ENCODE results near the gene MUC6. TPM values are rescaled to one million over a fixed set of nuclear protein-coding genes. Genes with fewer than 3 reads are reported as not detected.

Gene MUC6
- total and polyA plus RNA-seq, 2 of the 8 experiments (the other 6 are each of a cell fraction or from before 2014, with no cell fraction given): not detected

DNA sequence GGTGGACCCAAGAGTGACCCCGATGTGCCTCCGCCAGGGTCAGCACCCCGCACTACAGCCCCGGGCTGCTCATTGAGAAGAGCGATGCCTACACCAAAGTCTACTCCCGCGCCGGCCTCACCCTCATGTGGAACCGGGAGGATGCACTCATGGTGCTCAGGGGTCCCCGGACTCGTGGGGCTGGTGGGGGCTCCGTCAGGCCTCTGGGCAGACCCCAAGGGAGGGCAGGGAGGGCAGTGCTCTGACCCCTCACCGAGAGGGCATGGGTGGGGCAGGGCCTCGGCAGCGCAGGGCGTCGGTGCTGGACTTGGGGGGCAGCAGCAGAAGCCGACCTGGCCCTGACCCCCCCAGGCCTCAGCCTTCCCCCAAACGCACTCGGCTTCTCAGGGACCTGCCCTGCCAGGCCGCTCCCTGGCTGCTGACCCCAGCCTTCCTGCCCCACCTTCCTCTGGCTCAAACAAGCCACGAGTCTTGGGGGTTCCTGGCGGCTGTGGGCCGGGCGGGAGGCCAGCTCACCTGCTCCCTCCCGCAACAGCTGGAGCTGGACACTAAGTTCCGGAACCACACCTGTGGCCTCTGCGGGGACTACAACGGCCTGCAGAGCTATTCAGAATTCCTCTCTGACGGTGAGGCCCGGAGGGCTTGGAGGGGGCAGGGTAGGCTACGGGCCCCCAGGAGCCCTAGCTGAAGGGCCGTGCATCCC, 41.0 kb upstream of the MUC6 start:
- Histone ChIP-seq H2BK5ac (ENCODE audit: low read depth, low read length) (no peak overlapping the region), H3K18ac (ENCODE audit: extremely low read depth, low read length) (no peak overlapping the region), H3K4ac (replicated peaks; ENCODE audit: insufficient read length, low read depth, low read length) (no peak overlapping the region), H4K5ac (ENCODE audit: insufficient read length, low read depth, low read length) (no peak overlapping the region), H3K36me3 (ENCODE audit: control insufficient read depth in 2 of 4, insufficient read depth in 4 of 4, low read length in 3 of 4) (no peaks in the 10 kb centered on the region), H3K9me3 (ENCODE audit: insufficient read depth in 2 of 2, low read depth in 1 of 2, low read length in 1 of 2) (no peaks in the 10 kb centered on the region), H3K27me3 (replicated peaks in 1 of 4; ENCODE audit: control insufficient read depth in 3 of 4, extremely low read depth in 1 of 4, insufficient read depth in 3 of 4, low read length in 3 of 4) (no peaks in the 10 kb centered on the region), H2BK12ac (ENCODE audit: low read depth, low read length) (no peak overlapping the region), H3K56ac (replicated peaks; ENCODE audit: insufficient read length, low read depth, low read length) (no peak overlapping the region), H3K14ac (ENCODE audit: insufficient read length) (no peak overlapping the region), H3K23ac (ENCODE audit: insufficient read length) (no peak overlapping the region), H2AFZ (ENCODE audit: low read length) (no peak overlapping the region), H3K79me2 (ENCODE audit: control insufficient read depth in 1 of 2, insufficient read depth in 2 of 2, low read length in 2 of 2) (no peaks in the 10 kb centered on the region), H3K9ac (replicated peaks in 1 of 4; ENCODE audit: extremely low read depth in 1 of 4, low read depth in 3 of 4, low read length in 3 of 4) (no peak overlapping the region), H3K4me3 (ENCODE audit: extremely low read depth in 1 of 4, insufficient read depth in 2 of 4, low read depth in 3 of 4, low read length in 4 of 4) (no peak overlapping the region), H2BK20ac (ENCODE audit: low read length) (no peak overlapping the region), H3K4me1 (replicated peaks in 1 of 4; ENCODE audit: control insufficient read depth in 3 of 4, insufficient read depth in 4 of 4, low read length in 3 of 4) (peaks cover 0 to 3% (median 0%) of the 10 kb centered on the region in 4 experiments; a peak in 2 of 7 replicates), H3K79me1 (ENCODE audit: low read depth, low read length) (no peaks in the 10 kb centered on the region), H3K23me2 (ENCODE audit: low read depth, low read length) (no peaks in the 10 kb centered on the region), H3K4me2 (ENCODE audit: insufficient read depth in 1 of 2, low read depth in 2 of 2, low read length in 2 of 2) (no peak overlapping the region; a peak in 1 of 4 replicates), H3K27ac (ENCODE audit: low read depth, low read length) (no peak overlapping the region), H4K8ac (ENCODE audit: extremely low read depth, insufficient read depth, low read length) (peak overlapping the region; percentile 28; the same call in 1 of the 2 replicates), H4K20me1 (replicated peaks in 1 of 2; ENCODE audit: control insufficient read depth in 1 of 2, insufficient read depth in 2 of 2, low read length in 2 of 2) (no peaks in the 10 kb centered on the region), H2AK5ac (ENCODE audit: low read depth, low read length) (no peak overlapping the region), H4K91ac (replicated peaks; ENCODE audit: insufficient read length, low read length) (no peak overlapping the region), H2BK15ac (ENCODE audit: low read length) (no peak overlapping the region), H2BK120ac (replicated peaks; ENCODE audit: low read depth, low read length) (no peak overlapping the region)
- FAIRE-seq (no peak), DNase-seq (ENCODE audit: low read depth in 1 of 2, low spot score in 2 of 2) (no peak)
- ChIA-PET CTCF (ENCODE audit: partially characterized antibody) (interaction anchor here (1.2 to 1.3 kb wide), 2 partner anchors 26 to 99 kb away, joined by 3 read pairs; no protein-coding TSS in a partner anchor), POLR2A (ENCODE audit: partially characterized antibody) (interaction anchor here (1.1 kb wide), 1 partner anchor 102 kb away, joined by 4 read pairs; no protein-coding TSS in a partner anchor)
- WGBS, 2 experiments (ENCODE audit: extremely low coverage in 1 of 2, insufficient coverage in 1 of 2, insufficient read length in 1 of 2, insufficient replicate concordance in 2 of 2, low coverage in 1 of 2, low lambda C conversion rate in 2 of 2, missing lambda C conversion rate in 1 of 2): 77% methylated on average over 13 of the region's 33 CpGs; no CpG with 5 or more reads in 1 of the 2 experiments
- no peak for TF ChIP-seq NRF1 (IDR thresholded peaks at IDR 0.05; ENCODE audit: low read depth, low read length)

All from H1 (cell line).